Stimulated activated CD8-positive, alpha-beta memory T cell treated with anti-CD3 and anti-CD28 coated beads, Interleukin-4, amount 100 ng/mL, for 1 hour (primary cell): ENCODE data around the gene SPAG5.

Source experiments
- DNase-seq, 2 donors: peaks; one replicate each; pipeline ENCODE4 v3.0.0-alpha.2; 2020; ENCODE audit warnings: low read depth in 2 of 2, low spot score in 1 of 2

The SPAG5 gene

DNA sequence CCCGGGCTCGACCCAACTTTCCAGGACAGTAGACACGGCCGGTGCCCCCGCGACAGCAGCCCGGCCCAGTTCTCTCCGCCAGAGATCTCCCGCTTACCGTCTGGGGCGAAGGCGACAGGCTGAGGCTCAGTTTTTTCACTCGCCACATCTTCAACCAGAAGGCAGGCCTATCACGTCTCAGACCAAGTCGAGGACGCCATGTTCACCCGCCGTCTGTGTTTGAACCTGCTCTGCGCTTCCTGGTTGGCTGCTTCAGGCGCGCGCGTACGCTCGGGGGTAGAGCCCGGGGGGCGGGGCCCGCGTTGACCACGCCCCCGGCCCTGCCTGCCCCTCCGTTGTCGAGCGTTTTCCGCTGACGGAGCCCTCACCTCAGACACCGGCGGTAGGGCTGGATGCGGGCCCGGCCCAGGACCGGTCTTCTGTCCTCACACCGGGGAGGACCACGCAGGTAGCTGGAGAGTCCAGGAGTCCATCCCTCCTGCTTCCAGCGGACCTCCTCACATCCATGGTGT is at the start of gene SPAG5:
Gene SPAG5 (minus strand): TSS at position 227 of the 512 bp plus-strand sequence. CDS start 79 bp downstream, at position 148.
- peak; percentile 85 to 90 for DNase-seq

DNA sequence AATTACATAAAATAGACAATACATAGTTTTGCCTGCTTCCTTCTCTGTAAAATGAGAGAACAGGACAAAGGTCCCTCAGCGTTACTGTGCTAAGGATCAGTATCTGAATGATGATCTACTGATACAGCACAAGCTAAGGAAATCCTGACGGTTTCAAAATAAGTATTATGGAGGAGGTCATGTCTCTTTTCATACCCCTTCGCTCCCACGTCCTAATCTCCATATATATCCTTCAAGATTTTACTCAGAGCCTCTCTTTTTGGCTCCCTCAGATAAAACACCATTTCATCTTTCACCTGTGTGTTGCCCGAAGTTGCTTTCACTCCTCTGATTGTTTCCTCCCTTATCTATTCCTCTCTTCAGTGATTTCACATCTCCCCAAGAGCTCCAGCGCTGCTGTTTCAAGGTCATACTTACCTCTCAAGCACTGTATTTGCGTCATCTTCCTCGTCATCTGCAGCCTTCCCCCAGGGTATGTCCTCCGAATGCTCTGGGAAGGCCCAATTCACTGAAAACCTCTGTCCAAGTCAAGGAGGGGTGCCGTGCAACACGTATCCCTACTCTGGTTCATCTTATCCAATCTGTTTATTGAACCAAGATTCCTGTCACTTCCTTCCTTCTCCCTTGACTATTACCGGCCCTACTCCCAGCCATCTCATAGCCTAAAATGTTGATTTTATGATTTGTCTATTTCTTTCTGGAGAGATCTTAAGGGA is 47.4 kb upstream of the SPAG5 start:
- no peak for DNase-seq

- DNase-seq: no peak
These were observed 46.7 kb upstream of the SPAG5 start for GRCh38 chr17:28645576-28645939.

DNA sequence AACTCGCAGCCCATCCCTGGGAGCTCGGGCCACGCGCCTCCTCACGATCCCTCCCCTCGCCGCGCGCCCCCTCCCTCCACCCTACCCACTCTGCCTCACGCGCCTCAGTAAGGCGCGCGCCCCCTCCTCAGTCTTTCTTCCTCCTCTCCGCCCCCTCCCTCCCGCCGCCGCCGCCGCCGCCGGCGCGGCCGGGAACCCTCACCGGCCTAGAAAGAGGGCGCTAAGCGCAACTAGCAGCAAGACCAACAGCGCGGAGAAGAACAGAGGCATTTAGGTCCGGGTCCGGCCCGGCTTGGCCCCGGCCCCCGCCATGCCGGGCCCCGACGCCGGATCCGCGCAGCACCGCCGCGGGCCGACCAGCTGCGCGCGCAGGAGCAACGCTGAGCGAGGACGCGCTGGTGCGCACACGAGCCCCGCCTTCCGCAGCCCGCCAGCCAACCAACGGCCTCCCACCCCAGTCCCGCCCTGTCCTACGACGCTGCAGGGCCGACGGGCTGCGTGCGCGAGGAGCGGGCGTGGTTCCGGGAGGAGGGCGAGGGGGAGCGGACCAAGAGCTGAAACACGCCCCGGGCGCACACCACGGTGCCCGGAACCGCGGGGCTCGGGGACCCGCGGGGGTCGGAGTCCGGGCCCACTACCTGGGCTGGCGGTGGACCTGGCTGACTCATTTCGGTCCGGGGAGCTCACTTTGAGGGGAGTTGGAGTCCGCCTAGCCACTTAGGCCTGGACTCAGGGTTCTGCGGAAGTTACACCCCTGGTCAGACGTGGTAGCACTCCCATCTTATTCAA is 46.2 kb upstream of the SPAG5 start, which contains the start of gene BLTP2:
Gene BLTP2 (minus strand): TSS at position 372 of the 789 bp plus-strand sequence. CDS start 102 bp downstream, at position 270.
- DNase-seq: peak; percentile 89 to 91

- DNase-seq: no peak
These were observed 45.4 kb upstream of the SPAG5 start for GRCh38 chr17:28643983-28644786.

- DNase-seq: no peak
These were observed 42.8 kb upstream of the SPAG5 start for GRCh38 chr17:28641579-28641978.

DNA sequence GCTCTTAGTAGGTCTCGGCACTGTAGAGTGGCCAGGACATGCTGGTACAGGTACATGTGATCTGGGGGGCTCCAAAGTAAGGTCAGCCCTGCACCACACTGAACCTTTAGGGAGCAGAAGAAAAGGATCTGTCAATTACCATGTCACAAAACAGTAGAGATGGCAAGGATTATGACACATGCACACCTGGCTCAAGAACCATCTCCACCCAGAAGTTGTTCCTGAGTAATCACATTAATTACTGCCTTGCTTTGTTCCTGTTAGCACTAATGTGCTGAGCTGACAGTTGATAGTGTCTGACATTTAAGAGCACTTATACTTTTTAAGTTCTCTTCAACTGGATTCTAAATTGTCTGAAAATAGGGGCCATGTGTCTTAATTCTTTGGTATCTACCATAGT is 36.7 kb upstream of the SPAG5 start:
- no peak for DNase-seq

GRCh38 chr17:28634206-28634865 is 35.5 kb upstream of the SPAG5 start:
- no peak for DNase-seq

DNA sequence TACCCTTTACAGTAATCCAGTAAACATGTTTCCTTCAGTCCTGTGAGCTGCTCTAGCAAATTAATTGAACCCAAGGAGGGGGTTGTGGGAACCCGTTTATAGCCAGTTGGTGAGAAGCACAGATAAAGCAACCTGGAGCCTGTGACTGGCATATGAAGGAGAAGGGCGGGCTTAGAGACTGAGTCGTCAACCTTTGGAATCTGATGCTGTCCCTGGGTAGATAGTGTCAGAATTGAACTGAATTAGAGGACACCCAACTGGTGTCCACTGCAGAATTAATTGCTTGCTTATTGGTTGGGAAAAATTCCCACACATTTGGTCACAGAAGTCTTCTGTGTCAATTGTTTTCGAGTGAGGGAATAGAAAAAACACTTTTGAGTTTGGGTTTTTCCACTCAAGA is 28.0 kb upstream of the SPAG5 start:
- no peak for DNase-seq

GRCh38 chr17:28624148-28624547 is 25.3 kb upstream of the SPAG5 start:
- DNase-seq: no peak

DNA sequence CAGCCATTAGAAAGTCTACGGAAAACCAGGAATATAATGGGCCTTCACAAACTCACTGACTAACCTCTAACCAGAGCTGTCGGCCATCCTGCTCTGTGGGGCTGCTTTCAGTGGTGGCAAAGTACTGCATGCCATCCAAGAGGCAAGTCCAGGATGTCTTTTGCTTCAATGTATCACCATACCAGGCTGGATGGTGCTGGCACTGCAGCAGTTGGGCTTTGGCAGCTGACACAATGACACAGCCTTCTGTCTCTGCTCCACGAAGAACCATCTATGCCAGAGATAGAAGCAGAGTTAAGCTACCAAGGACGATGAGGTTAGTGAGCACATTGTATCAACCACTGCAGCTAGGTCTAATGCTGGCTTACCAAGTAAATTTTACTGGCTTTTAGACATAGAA is 24.9 kb upstream of the SPAG5 start:
- no peak for DNase-seq

DNA sequence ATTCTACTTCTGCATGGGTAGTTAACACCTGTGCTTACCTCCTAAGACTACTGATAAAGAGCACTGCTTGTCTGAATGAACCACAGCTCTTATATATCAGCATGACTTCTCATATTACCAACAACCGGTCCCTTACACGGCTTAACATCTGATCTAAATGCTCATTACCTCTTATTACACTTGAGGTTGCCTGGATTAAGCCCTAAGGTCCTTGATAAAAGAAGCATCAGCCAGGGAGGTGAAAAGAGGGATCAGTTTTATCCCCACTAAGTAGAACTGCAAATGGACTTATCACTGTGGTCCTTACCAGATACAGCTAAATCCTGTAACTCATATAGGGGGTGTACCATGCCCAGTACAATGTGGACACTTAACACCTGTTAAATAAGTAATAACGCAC is 23.4 kb upstream of the SPAG5 start:
- no peak for DNase-seq

GRCh38 chr17:28620010-28620409 is 21.2 kb upstream of the SPAG5 start:
- no peak for DNase-seq

- DNase-seq: no peak
These were observed 19.6 kb upstream of the SPAG5 start for GRCh38 chr17:28618464-28618863.

GRCh38 chr17:28616281-28616680 is 17.5 kb upstream of the SPAG5 start:
- no peak for DNase-seq

DNA sequence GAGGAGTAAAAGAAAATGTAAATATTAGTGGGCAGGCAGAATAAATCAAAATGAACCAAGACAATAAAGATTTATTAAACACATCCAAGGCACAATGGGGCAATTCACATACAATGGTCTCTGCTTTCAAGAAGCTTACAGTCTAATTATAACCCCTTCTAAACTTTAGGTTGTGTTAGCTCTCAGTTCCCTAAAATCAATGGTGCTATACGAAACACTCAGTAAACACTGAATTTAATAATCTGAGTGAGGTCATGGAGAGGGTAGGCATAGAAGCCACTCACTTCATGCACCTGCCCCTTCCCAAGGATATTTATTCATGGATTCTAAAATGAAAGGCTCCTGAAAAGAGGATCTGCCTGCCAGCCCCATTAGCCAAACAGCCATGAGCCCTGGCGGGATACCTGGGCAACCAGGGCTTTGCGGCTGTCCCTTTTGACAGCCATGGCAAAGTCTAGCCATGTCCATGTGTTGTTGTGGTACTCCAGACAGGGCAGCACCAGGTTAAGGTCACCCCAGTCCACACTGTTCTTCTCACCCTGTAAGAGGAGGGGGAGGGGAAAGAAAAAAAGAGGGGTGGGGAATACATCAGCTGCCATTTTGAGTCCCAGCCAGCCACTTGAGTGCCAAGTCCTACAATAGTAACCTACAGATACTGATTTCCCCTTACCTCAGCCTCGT is 16.6 kb upstream of the SPAG5 start:
- DNase-seq: no peak

DNA sequence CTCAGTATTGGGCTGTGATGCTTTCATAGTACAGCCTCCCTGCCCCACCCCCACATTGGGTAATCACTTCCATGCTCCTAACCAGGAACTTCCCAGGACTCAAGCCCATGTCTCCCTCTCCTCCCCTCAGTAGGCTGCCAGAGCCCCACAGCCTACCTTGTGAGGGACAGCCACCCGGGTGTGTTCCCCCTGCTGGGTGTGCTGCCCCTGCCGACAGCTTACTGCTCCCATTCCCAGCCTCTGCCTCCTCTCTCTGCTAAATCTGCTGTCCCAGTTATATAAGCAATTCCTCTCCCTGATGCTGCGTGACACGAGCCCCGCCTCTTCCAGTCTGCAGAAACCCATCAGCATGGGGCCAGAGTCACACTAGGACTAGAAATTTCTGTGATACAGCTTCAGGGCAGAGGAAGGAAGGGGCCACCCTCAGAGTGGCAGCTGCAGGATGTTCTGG is 15.1 kb upstream of the SPAG5 start, which contains the start of gene RSKR:
Gene RSKR (minus strand): TSS at position 255 of the 451 bp plus-strand sequence. CDS start 24 bp downstream, at position 231.
- DNase-seq: no peak

DNA sequence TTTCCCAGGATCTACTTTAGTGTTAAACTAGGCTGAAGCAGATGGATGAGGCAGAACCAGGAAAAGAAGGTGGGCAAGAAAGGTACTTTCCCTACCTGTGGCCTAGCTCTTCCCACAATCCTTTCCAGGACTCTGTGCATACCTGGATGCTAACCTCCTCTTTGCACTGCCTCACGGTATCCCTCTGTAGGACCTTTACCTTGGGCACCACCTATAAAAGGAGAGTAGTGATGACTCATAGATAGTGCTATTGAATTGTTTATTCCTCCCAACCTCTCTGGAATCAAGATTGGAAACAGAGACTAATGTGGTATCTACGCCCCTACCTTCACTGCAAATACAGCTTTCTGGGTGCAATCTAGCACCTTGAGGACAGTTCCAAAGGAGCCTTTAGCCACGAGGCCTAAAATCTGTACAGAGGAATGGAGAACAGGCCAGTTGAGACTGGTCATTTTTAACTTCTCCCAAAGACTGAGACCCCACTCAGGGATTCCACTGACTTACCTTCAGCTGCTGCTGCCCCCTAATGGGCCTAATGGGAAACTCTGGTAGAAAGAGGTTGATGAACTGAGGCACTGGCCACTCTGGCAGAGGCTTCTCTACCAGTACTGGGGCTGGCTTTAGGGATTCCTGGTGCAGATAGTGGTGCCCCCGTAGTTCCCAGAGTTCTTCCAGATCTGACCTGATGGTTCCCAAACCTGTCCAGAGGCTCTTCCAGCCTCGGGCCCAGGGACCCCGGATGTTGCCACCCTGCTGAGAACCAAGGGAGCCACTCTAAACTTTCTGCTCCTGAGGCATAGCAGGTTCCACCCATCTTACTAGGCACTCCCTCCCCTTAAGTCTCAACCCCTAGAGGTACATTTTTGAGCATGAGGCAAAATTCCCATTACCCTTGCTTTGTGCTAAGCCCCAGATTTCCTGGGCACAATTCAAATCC is 14.4 kb upstream of the SPAG5 start:
- peak in 1 of 2 donors; percentile 18 for DNase-seq

GRCh38 chr17:28612531-28612930 is 13.7 kb upstream of the SPAG5 start:
- no peak for DNase-seq
